Renal cortex interstitium (tissue), 11 donors: Measurements from ENCODE around the gene LARGE1. TPM values are rescaled to one million over a fixed set of nuclear protein-coding genes. Genes with fewer than 3 reads are reported as not detected.

ENCODE experiments used
- DNase-seq, 11 donors: peaks; one replicate each; pipeline ENCODE4 v3.0.0-alpha.2; 2013; ENCODE audit warnings: low read depth in 9 of 11, low spot score in 4 of 11; ENCODE audit errors: extremely low read depth in 1 of 11
- polyA plus RNA-seq, 3 donors: library from polyadenylated mRNA; unstranded; fragments of 120-200 nt; gene quantifications; one replicate each; pipeline ENCODE4 v1.2.1, GENCODE V29; 2013; ENCODE audit not compliant: insufficient read length in 3 of 3

The LARGE1 gene
- polyA plus RNA-seq, 3 donors, result 24.6 to 27.8 (median 27.1) TPM

GRCh38 chr22:33240888-33241475 is 679.3 kb downstream of the LARGE1 start:
- DNase-seq, result no peak

- DNase-seq, result peak in 1 of 11 donors; percentile 28
Observed at GRCh38 chr22:33232071-33232470, 688.2 kb downstream of the LARGE1 start.

GRCh38 chr22:33227791-33228190 is 692.5 kb downstream of the LARGE1 start:
- no peak for DNase-seq

GRCh38 chr22:33224841-33225240 is 695.4 kb downstream of the LARGE1 start:
- peak in 2 of 11 donors; percentile 22 to 39 for DNase-seq
